ENCODE measurements around the gene RUNX2. TPM values are rescaled to one million over a fixed set of nuclear protein-coding genes. Genes with fewer than 3 reads are reported as not detected.

RUNX2 gene
- total and polyA plus RNA-seq, 2 experiments from 2014 or later = 4.4 to 5.2 TPM

- Histone ChIP-seq H3K9ac (no peak overlapping the region), H3K9me3 (ENCODE audit: low read depth) (no peaks in the 10 kb centered on the region), H2AFZ (no peak overlapping the region), H3K79me2 (ENCODE audit: insufficient read depth) (peaks cover 47% of the 10 kb centered on the region), H3K27ac (no peak overlapping the region), H3K9me2 (ENCODE audit: insufficient read depth) (no peaks in the 10 kb centered on the region), H3F3A (ENCODE audit: insufficient read depth) (peaks cover 18% of the 10 kb centered on the region), H3K4me3 (no peak overlapping the region), H3K36me3 (ENCODE audit: low read depth) (peaks cover 9% of the 10 kb centered on the region; the same call in 1 of the 2 replicates), H3K27me3 (replicated peaks; ENCODE audit: insufficient read depth) (no peaks in the 10 kb centered on the region), H4K20me1 (ENCODE audit: insufficient read depth) (no peaks in the 10 kb centered on the region), H3K4me1 (ENCODE audit: insufficient read depth) (peaks cover 22% of the 10 kb centered on the region), H3K4me2 (ENCODE audit: unreplicated experiment) (no peak overlapping the region)
- TF ChIP-seq EZH2 (IDR thresholded peaks at IDR 0.05; ENCODE audit: insufficient read depth, poor library complexity, severe bottlenecking) = no peak
- TF ChIP-seq EZH2phosphoT487 (IDR thresholded peaks at IDR 0.05; ENCODE audit: insufficient read depth, low read depth) = no peak
- 92 to 94% methylated on average over 6 of the region's 6 CpGs for WGBS, 2 experiments (ENCODE audit: low coverage in 1 of 2, low lambda C conversion rate in 2 of 2, missing lambda C conversion rate in 2 of 2)
- no peak for DNase-seq
- in situ Hi-C loops (cut with MboI) = no loop called here
Measured at GRCh38 chr6:45455408-45455807, 127.3 kb downstream of the RUNX2 start.

- no peak for TF ChIP-seq EZH2phosphoT487 (IDR thresholded peaks at IDR 0.05; ENCODE audit: insufficient read depth, low read depth)
- no peak for TF ChIP-seq EZH2 (IDR thresholded peaks at IDR 0.05; ENCODE audit: insufficient read depth, poor library complexity, severe bottlenecking)
- no peak for DNase-seq
- Histone ChIP-seq H3K4me2 (ENCODE audit: unreplicated experiment) (no peak overlapping the region), H3K36me3 (ENCODE audit: low read depth) (peaks cover 9% of the 10 kb centered on the region; the same call in 1 of the 2 replicates), H3K79me2 (ENCODE audit: insufficient read depth) (peaks cover 40% of the 10 kb centered on the region), H3K4me3 (no peak overlapping the region), H3F3A (ENCODE audit: insufficient read depth) (peaks cover 13% of the 10 kb centered on the region), H3K9ac (no peak overlapping the region), H3K4me1 (ENCODE audit: insufficient read depth) (peaks cover 30% of the 10 kb centered on the region), H4K20me1 (ENCODE audit: insufficient read depth) (no peaks in the 10 kb centered on the region), H3K27ac (no peak overlapping the region), H2AFZ (no peak overlapping the region), H3K9me3 (ENCODE audit: low read depth) (no peaks in the 10 kb centered on the region), H3K9me2 (ENCODE audit: insufficient read depth) (no peaks in the 10 kb centered on the region), H3K27me3 (replicated peaks; ENCODE audit: insufficient read depth) (no peaks in the 10 kb centered on the region)
- in situ Hi-C loops (cut with MboI) = no loop called here
Measured at GRCh38 chr6:45457141-45457540, 129.0 kb downstream of the RUNX2 start.

- Histone ChIP-seq H3K9me3 (ENCODE audit: low read depth) (no peaks in the 10 kb centered on the region), H3K27ac (no peak overlapping the region), H4K20me1 (ENCODE audit: insufficient read depth) (no peaks in the 10 kb centered on the region), H3K27me3 (replicated peaks; ENCODE audit: insufficient read depth) (no peaks in the 10 kb centered on the region), H3K4me1 (ENCODE audit: insufficient read depth) (peaks cover 23% of the 10 kb centered on the region), H3F3A (ENCODE audit: insufficient read depth) (peaks cover 10% of the 10 kb centered on the region), H3K4me3 (no peak overlapping the region), H3K36me3 (ENCODE audit: low read depth) (peaks cover 9% of the 10 kb centered on the region; the same call in 1 of the 2 replicates), H3K9me2 (ENCODE audit: insufficient read depth) (no peaks in the 10 kb centered on the region), H3K4me2 (ENCODE audit: unreplicated experiment) (no peak overlapping the region), H3K79me2 (ENCODE audit: insufficient read depth) (peaks cover 30% of the 10 kb centered on the region), H2AFZ (no peak overlapping the region), H3K9ac (no peak overlapping the region)
- in situ Hi-C loops (cut with MboI) = no loop called here
- DNase-seq = no peak
- TF ChIP-seq EZH2 (IDR thresholded peaks at IDR 0.05; ENCODE audit: insufficient read depth, poor library complexity, severe bottlenecking) = no peak
- TF ChIP-seq EZH2phosphoT487 (IDR thresholded peaks at IDR 0.05; ENCODE audit: insufficient read depth, low read depth) = no peak
- WGBS, 2 experiments (ENCODE audit: low coverage in 1 of 2, low lambda C conversion rate in 2 of 2, missing lambda C conversion rate in 2 of 2) = 96% methylated on average over 2 of the region's 2 CpGs
Measured at GRCh38 chr6:45458672-45459071, 130.5 kb downstream of the RUNX2 start.

GRCh38 chr6:45460166-45460565, 132.0 kb downstream of the RUNX2 start:
- Histone ChIP-seq H3K79me2 (ENCODE audit: insufficient read depth) (peaks cover 33% of the 10 kb centered on the region), H3K36me3 (ENCODE audit: low read depth) (peaks cover 9% of the 10 kb centered on the region; the same call in 1 of the 2 replicates), H4K20me1 (ENCODE audit: insufficient read depth) (no peaks in the 10 kb centered on the region), H3K9ac (no peak overlapping the region), H3F3A (ENCODE audit: insufficient read depth) (no peaks in the 10 kb centered on the region), H3K9me3 (ENCODE audit: low read depth) (no peaks in the 10 kb centered on the region), H3K4me3 (no peak overlapping the region), H2AFZ (no peak overlapping the region), H3K9me2 (ENCODE audit: insufficient read depth) (no peaks in the 10 kb centered on the region), H3K27ac (no peak overlapping the region), H3K4me1 (ENCODE audit: insufficient read depth) (peaks cover 8% of the 10 kb centered on the region), H3K4me2 (ENCODE audit: unreplicated experiment) (no peak overlapping the region), H3K27me3 (replicated peaks; ENCODE audit: insufficient read depth) (no peaks in the 10 kb centered on the region)
- TF ChIP-seq EZH2 (IDR thresholded peaks at IDR 0.05; ENCODE audit: insufficient read depth, poor library complexity, severe bottlenecking) (no peak), EZH2phosphoT487 (IDR thresholded peaks at IDR 0.05; ENCODE audit: insufficient read depth, low read depth) (no peak)
- no peak for DNase-seq
- in situ Hi-C loops (cut with MboI) = no loop called here
- 95 to 96% methylated on average over 2 of the region's 2 CpGs for WGBS, 2 experiments (ENCODE audit: low coverage in 1 of 2, low lambda C conversion rate in 2 of 2, missing lambda C conversion rate in 2 of 2)

- DNase-seq = peak; percentile 52
- H2AFZ ChIP-seq = no peak overlapping the region
- no peaks in the 10 kb centered on the region for H3K9me2 ChIP-seq (ENCODE audit: insufficient read depth)
- peaks cover 5% of the 10 kb centered on the region; the same call in 1 of the 2 replicates for H3K36me3 ChIP-seq (ENCODE audit: low read depth)
- H3F3A ChIP-seq (ENCODE audit: insufficient read depth) = no peaks in the 10 kb centered on the region
- no peaks in the 10 kb centered on the region for H3K9me3 ChIP-seq (ENCODE audit: low read depth)
- H3K27ac ChIP-seq = no peak overlapping the region
- H4K20me1 ChIP-seq (ENCODE audit: insufficient read depth) = no peaks in the 10 kb centered on the region
- H3K4me3 ChIP-seq = no peak overlapping the region
- peaks cover 22% of the 10 kb centered on the region; the same call in 1 of the 2 replicates for H3K79me2 ChIP-seq (ENCODE audit: insufficient read depth)
- no peak for TF ChIP-seq EZH2phosphoT487 (IDR thresholded peaks at IDR 0.05; ENCODE audit: insufficient read depth, low read depth)
- no peak for TF ChIP-seq EZH2 (IDR thresholded peaks at IDR 0.05; ENCODE audit: insufficient read depth, poor library complexity, severe bottlenecking)
- no peak overlapping the region for H3K9ac ChIP-seq
- WGBS, 2 experiments (ENCODE audit: low coverage in 1 of 2, low lambda C conversion rate in 2 of 2, missing lambda C conversion rate in 2 of 2) = 91 to 94% methylated on average over 3 of the region's 3 CpGs
- peaks cover 8% of the 10 kb centered on the region for H3K4me1 ChIP-seq (ENCODE audit: insufficient read depth)
- no peaks in the 10 kb centered on the region for H3K27me3 ChIP-seq (replicated peaks; ENCODE audit: insufficient read depth)
- in situ Hi-C loops (cut with MboI) = no loop called here
- H3K4me2 ChIP-seq (ENCODE audit: unreplicated experiment) = peak overlapping the region; percentile 6
Measured at GRCh38 chr6:45461486-45461885, 133.4 kb downstream of the RUNX2 start.
